SW480 (cell line): ENCODE data around the gene COX15.
"Not testable (repeated sequence)": the region's sequence is repeated elsewhere in the genome, so short reads cannot be mapped to it uniquely, and the experiment has no call there.

Experiments used
- DNase-seq: peaks from one replicate; pipeline ENCODE4 v3.0.0-alpha.2; 2016; ENCODE audit warnings: low spot score

Gene COX15

GRCh38 chr10:99740933-99741559, 9.1 kb upstream of the COX15 start:
- no peak for DNase-seq

GRCh38 chr10:99740260-99740659, 8.3 kb upstream of the COX15 start:
- no peak for DNase-seq

- not testable (repeated sequence) for DNase-seq
Measured at GRCh38 chr10:99734111-99734510, 2.2 kb upstream of the COX15 start.

- DNase-seq: no peak
Measured at GRCh38 chr10:99733366-99733765, 1.4 kb upstream of the COX15 start.

GRCh38 chr10:99731306-99732032, 458 bp downstream of the COX15 start:
- no peak for DNase-seq

GRCh38 chr10:99730026-99730425, 1.9 kb downstream of the COX15 start:
- DNase-seq: no peak

- no peak for DNase-seq
Measured at GRCh38 chr10:99720387-99720786, 11.5 kb downstream of the COX15 start.

- no peak for DNase-seq
Measured at GRCh38 chr10:99714446-99714845, 17.5 kb downstream of the COX15 start.

- DNase-seq: peak; percentile 44
Measured at GRCh38 chr10:99711129-99711719, 20.7 kb downstream of the COX15 start.

- DNase-seq: no peak
Measured at GRCh38 chr10:99709480-99710229, 22.3 kb downstream of the COX15 start.

GRCh38 chr10:99708428-99709012, 23.4 kb downstream of the COX15 start:
- DNase-seq: no peak

GRCh38 chr10:99700649-99701048, 31.3 kb downstream of the COX15 start:
- no peak for DNase-seq

GRCh38 chr10:99698504-99699080, 33.3 kb downstream of the COX15 start:
- no peak for DNase-seq

GRCh38 chr10:99695761-99696160, 36.2 kb downstream of the COX15 start:
- DNase-seq: no peak

- no peak for DNase-seq
Measured at GRCh38 chr10:99693933-99694583, 37.9 kb downstream of the COX15 start.

- DNase-seq: no peak
Measured at GRCh38 chr10:99689461-99689860, 42.5 kb downstream of the COX15 start.

- no peak for DNase-seq
Measured at GRCh38 chr10:99685597-99685967, 46.3 kb downstream of the COX15 start.

- DNase-seq: peak; percentile 8
Measured at GRCh38 chr10:99682752-99683151, 49.2 kb downstream of the COX15 start.
